ENCODE measurements around the gene IKZF2. TPM values are rescaled to one million over a fixed set of nuclear protein-coding genes. Genes with fewer than 3 reads are reported as not detected.

Gene IKZF2
- total RNA-seq, 1 donor from 2014 or later = 18.9 TPM

DNA sequence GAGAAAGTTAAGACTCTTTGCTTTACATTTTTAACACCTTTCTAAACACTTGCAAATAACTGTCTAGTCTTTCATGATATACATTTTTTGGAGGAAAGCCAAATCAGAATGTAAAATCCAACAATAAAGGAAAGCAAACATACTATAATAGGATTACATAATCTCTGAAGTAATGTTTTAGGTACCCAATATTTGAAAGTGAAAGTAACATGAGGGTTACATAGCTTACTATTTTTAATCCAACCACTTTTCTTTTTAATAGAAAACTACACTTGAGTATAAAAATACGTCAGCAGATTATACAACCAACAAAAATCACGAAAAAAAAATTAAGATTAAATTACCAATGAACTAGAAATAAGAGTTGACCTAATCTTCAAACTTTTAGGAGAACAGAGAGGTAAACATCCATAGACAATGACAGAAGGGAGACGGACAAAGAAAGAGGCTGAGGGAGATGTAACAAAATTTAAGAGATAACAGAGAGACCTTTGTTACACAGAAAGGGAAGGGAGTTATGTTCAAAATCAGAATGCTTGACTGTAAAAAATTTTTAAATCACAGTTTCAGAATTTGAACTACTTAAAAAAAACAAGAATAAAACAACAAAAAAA lies 150.0 kb downstream of the IKZF2 start:
- peak overlapping the region; percentile 42 for H3K4me3 Mint-ChIP-seq (ENCODE audit: unreplicated experiment)
- peaks cover 3% of the 10 kb centered on the region for H3K9me3 Mint-ChIP-seq (ENCODE audit: unreplicated experiment)
- TF ChIP-seq, protein P1, sequence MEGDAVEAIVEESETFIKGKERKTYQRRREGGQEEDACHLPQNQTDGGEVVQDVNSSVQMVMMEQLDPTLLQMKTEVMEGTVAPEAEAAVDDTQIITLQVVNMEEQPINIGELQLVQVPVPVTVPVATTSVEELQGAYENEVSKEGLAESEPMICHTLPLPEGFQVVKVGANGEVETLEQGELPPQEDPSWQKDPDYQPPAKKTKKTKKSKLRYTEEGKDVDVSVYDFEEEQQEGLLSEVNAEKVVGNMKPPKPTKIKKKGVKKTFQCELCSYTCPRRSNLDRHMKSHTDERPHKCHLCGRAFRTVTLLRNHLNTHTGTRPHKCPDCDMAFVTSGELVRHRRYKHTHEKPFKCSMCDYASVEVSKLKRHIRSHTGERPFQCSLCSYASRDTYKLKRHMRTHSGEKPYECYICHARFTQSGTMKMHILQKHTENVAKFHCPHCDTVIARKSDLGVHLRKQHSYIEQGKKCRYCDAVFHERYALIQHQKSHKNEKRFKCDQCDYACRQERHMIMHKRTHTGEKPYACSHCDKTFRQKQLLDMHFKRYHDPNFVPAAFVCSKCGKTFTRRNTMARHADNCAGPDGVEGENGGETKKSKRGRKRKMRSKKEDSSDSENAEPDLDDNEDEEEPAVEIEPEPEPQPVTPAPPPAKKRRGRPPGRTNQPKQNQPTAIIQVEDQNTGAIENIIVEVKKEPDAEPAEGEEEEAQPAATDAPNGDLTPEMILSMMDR (IDR thresholded peaks at IDR 0.05) = no peak
- H3K4me1 Mint-ChIP-seq (ENCODE audit: unreplicated experiment) = peaks cover 31% of the 10 kb centered on the region
- H3K27ac Mint-ChIP-seq (ENCODE audit: unreplicated experiment) = peak overlapping the region; percentile 70
- no peaks in the 10 kb centered on the region for H3K27me3 Mint-ChIP-seq (ENCODE audit: unreplicated experiment)
- DNase-seq (ENCODE audit: extremely low spot score, unreplicated experiment) = no peak
- H3K36me3 Mint-ChIP-seq (ENCODE audit: unreplicated experiment) = peaks cover 10% of the 10 kb centered on the region

DNA sequence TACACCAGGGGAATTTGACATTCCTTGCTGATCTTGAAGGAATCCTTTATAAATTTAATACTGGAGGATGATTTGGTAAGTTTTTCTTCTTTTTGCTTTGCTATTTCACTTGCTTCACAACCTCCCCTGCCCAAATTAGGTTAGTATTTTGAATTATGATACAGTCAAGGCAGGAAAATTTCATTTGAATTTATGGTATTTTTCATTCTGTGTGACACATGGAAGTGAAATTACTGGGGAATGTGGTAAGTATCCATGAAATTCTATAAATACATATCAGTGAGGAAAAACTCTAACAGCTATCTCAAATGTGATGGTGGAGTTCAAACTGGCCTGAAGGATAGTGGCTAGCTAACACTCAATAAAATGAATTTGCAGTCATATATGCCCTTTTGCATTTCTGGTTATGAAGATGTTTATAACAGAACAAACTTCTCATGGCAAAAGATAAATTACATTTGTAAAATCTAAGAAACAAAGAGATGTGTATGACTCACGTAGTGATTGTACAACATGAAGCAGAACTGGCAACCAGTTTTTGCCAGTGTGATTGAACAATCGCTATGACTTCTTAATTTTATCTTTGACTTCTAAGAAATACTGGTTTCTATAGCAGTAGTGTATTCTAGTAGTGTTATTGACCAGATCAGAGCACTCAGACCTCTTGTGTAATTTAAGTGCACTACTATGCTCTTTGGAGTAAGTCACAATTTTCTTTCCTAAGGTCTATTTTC lies 152.6 kb downstream of the IKZF2 start:
- H3K4me1 Mint-ChIP-seq (ENCODE audit: unreplicated experiment) = peaks cover 42% of the 10 kb centered on the region
- H3K36me3 Mint-ChIP-seq (ENCODE audit: unreplicated experiment) = no peaks in the 10 kb centered on the region
- no peaks in the 10 kb centered on the region for H3K27me3 Mint-ChIP-seq (ENCODE audit: unreplicated experiment)
- peak overlapping the region; percentile 47 for H3K27ac Mint-ChIP-seq (ENCODE audit: unreplicated experiment)
- H3K4me3 Mint-ChIP-seq (ENCODE audit: unreplicated experiment) = no peak overlapping the region
- DNase-seq (ENCODE audit: extremely low spot score, unreplicated experiment) = no peak
- TF ChIP-seq, protein P1 (IDR thresholded peaks at IDR 0.05) = no peak
- H3K9me3 Mint-ChIP-seq (ENCODE audit: unreplicated experiment) = peaks cover 5% of the 10 kb centered on the region

DNA sequence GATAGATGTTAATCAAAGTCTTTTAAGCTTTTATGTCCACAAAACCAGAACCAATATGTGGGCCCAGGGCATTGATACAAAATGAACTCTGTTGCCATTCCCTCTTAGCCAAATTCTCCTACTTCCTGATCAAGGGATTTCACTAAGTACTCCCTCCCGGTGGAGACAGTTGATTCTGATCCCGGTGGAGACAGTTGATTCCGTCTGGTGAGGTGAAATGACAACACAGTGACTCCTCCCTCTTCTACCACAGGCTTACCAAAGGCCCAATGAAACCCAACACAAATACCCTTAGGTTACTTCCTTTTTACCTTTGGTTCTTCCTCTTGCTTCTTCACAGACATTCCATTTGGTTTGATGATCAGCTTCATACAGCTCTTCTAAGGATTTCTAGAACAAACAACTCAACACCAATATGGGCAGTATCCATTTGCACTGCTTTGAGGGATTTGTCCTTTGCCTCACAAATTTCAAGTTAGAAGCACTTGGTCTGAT lies 153.8 kb downstream of the IKZF2 start:
- Mint-ChIP-seq H3K36me3 (ENCODE audit: unreplicated experiment) (peaks cover 4% of the 10 kb centered on the region), H3K4me1 (ENCODE audit: unreplicated experiment) (peaks cover 48% of the 10 kb centered on the region), H3K27me3 (ENCODE audit: unreplicated experiment) (no peaks in the 10 kb centered on the region), H3K27ac (ENCODE audit: unreplicated experiment) (no peak overlapping the region), H3K9me3 (ENCODE audit: unreplicated experiment) (peaks cover 9% of the 10 kb centered on the region), H3K4me3 (ENCODE audit: unreplicated experiment) (no peak overlapping the region)
- DNase-seq (ENCODE audit: extremely low spot score, unreplicated experiment) = no peak
- TF ChIP-seq, protein P1 (IDR thresholded peaks at IDR 0.05) = no peak

DNA sequence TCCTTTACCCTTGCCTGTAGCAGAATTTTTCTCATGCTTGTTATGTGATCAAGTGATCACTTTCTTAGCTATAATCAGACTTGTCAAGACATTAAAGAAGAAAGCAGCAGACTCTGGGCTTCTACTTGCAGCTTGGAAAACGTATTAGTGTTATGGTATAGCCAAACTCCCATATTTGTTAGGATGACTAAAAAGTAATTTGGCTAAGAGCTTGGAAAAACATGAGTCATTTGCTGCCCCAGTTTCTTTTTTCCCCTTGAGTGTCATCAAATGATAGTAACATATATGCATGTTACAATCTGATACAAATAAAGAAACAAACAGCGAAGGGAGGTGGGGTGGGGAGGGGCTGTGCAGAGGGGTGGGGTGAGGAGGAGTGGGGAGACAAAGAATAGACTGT lies 155.5 kb downstream of the IKZF2 start:
- TF ChIP-seq, protein P1 (IDR thresholded peaks at IDR 0.05) = no peak
- no peak overlapping the region for H3K4me3 Mint-ChIP-seq (ENCODE audit: unreplicated experiment)

DNA sequence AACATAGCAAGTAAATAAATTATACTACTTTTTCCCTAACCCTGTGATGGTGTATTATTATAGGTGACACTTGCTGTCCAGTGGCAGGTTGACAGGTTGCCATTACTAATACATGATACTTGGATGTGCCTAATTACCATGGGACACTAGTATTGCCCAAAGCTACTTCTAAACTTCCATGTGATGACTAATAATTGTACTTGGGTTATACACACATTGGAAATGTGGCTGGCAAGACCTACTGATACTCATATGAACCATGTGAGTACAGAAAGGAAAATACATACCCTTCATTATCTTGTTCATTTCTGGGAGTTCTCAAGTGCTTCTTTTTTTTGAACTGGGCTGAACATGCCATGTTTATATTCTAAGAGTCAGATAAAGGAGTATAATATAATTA lies 156.4 kb downstream of the IKZF2 start:
- Mint-ChIP-seq H3K27me3 (ENCODE audit: unreplicated experiment) (no peaks in the 10 kb centered on the region), H3K9me3 (ENCODE audit: unreplicated experiment) (peaks cover 11% of the 10 kb centered on the region), H3K4me1 (ENCODE audit: unreplicated experiment) (peaks cover 38% of the 10 kb centered on the region), H3K36me3 (ENCODE audit: unreplicated experiment) (peaks cover 7% of the 10 kb centered on the region), H3K27ac (ENCODE audit: unreplicated experiment) (peak overlapping the region; percentile 35), H3K4me3 (ENCODE audit: unreplicated experiment) (no peak overlapping the region)
- DNase-seq (ENCODE audit: extremely low spot score, unreplicated experiment) = no peak
- TF ChIP-seq, protein P1 (IDR thresholded peaks at IDR 0.05) = no peak

More for the DNA sequence above, 155.5 kb downstream of the IKZF2 start:
- Mint-ChIP-seq H3K27me3 (ENCODE audit: unreplicated experiment) (no peaks in the 10 kb centered on the region), H3K4me1 (ENCODE audit: unreplicated experiment) (peaks cover 41% of the 10 kb centered on the region), H3K36me3 (ENCODE audit: unreplicated experiment) (peaks cover 7% of the 10 kb centered on the region), H3K9me3 (ENCODE audit: unreplicated experiment) (peaks cover 11% of the 10 kb centered on the region), H3K27ac (ENCODE audit: unreplicated experiment) (peak overlapping the region; percentile 60)
- no peak for DNase-seq (ENCODE audit: extremely low spot score, unreplicated experiment)

Data from osteocyte (in vitro differentiated cells).